Fibroblast of lung (primary cell): ENCODE data around the gene PDAP1. TPM values are rescaled to one million over a fixed set of nuclear protein-coding genes. Genes with fewer than 3 reads are reported as not detected.

Source experiments
- DNase-seq, 2 donors: peaks; one replicate each; pipeline versions ENCODE4 v3.0.0 to v3.0.0-alpha.2; 2010; ENCODE audit warnings: low read depth in 2 of 2
- H2AFZ ChIP-seq: 2 replicates; pipeline ENCODE4 v1.5.1; 2012; ENCODE audit warnings: low read length, control low read depth, inconsistent platforms
- H3K27ac ChIP-seq: 2 replicates; pipeline ENCODE4 v1.5.1; 2011; ENCODE audit warnings: low read length, control low read depth; ENCODE audit not compliant: insufficient read depth
- H3K27me3 ChIP-seq: 2 replicates; pipeline ENCODE4 v1.5.1; 2011; ENCODE audit warnings: mild to moderate bottlenecking, low read length; ENCODE audit not compliant: control insufficient read depth, insufficient read depth
- H3K36me3 ChIP-seq: 2 replicates; pipeline ENCODE4 v1.5.1; 2011; ENCODE audit warnings: low read length; ENCODE audit not compliant: control insufficient read depth, insufficient read depth
- H3K4me1 ChIP-seq: 2 replicates; pipeline ENCODE4 v1.5.1; 2011; ENCODE audit warnings: low read length; ENCODE audit not compliant: control insufficient read depth, insufficient read depth; ENCODE audit errors: extremely low read depth
- H3K4me2 ChIP-seq: 2 replicates; pipeline ENCODE4 v1.5.1; 2011; ENCODE audit warnings: low read length, control low read depth; ENCODE audit not compliant: insufficient read depth; ENCODE audit errors: extremely low read depth
- H3K4me3 ChIP-seq, 4 experiments: fragments of 200-600 bp in 1 of 4; sonication (generic) in 1 of 4; replicated peaks in 1 of 4; 2 replicates each; pipeline ENCODE4 v1.5.1; 2011 to 2016; ENCODE audit warnings: low read length in 4 of 4, low read depth in 3 of 4, mild to moderate bottlenecking in 3 of 4, control low read depth in 2 of 4, inconsistent platforms in 1 of 4, mixed read lengths in 1 of 4; ENCODE audit not compliant: insufficient read depth in 1 of 4; ENCODE audit errors: control extremely low read depth in 1 of 4
- H3K79me2 ChIP-seq: 2 replicates; pipeline ENCODE4 v1.5.1; 2012; ENCODE audit warnings: mild to moderate bottlenecking, low read length, inconsistent platforms; ENCODE audit not compliant: control insufficient read depth, insufficient read depth
- H3K9ac ChIP-seq: 2 replicates; pipeline ENCODE4 v1.5.1; 2011; ENCODE audit warnings: mild to moderate bottlenecking, low read length, control low read depth; ENCODE audit not compliant: insufficient read depth
- H3K9me3 ChIP-seq: 2 replicates; pipeline ENCODE4 v1.5.1; 2012; ENCODE audit warnings: low read depth, low read length; ENCODE audit not compliant: control insufficient read depth, insufficient read depth
- H4K20me1 ChIP-seq: 2 replicates; pipeline ENCODE4 v1.5.1; 2011; ENCODE audit warnings: low read length; ENCODE audit not compliant: control insufficient read depth, insufficient read depth; ENCODE audit errors: extremely low read depth
- CTCF ChIP-seq, 2 donors: IDR thresholded peaks in 1 of 2; conservative IDR thresholded peaks in 1 of 2; 1 replicate in 1 of 2; 2 replicates in 1 of 2; pipeline ENCODE4 v1.5.1; 2011 to 2012; ENCODE audit warnings: low read length in 2 of 2, control low read depth in 1 of 2, inconsistent platforms in 1 of 2, low read depth in 1 of 2, mild to moderate bottlenecking in 1 of 2
- EZH2 ChIP-seq: IDR thresholded peaks from 2 replicates; pipeline ENCODE4 v1.5.1; 2012; ENCODE audit warnings: low read length, control low read depth, mild to moderate bottlenecking; ENCODE audit errors: missing control alignments
- polyA minus RNA-seq: library from RNA; depleted of rRNA, polyadenylated mRNA; stranded (reverse); fragments of >200 nt; gene quantifications from 2 replicates; pipeline ENCODE4 v1.2.3, GENCODE V29; 2011; ENCODE audit warnings: low replicate concordance
- polyA plus RNA-seq, 2 donors: library from polyadenylated mRNA; depleted of rRNA in 1 of 2; stranded (reverse) in 1 of 2; unstranded in 1 of 2; fragments of >200 nt; gene quantifications; 2 replicates each; pipeline ENCODE4 v1.2.1, GENCODE V29; 2011 to 2012; ENCODE audit warnings: missing spikeins in 1 of 2
- total RNA-seq: library from RNA; depleted of rRNA; stranded (reverse); fragments of >200 nt; gene quantifications from 2 replicates; pipeline ENCODE4 v1.2.1, GENCODE V29; 2014

Gene PDAP1
- total RNA-seq (29.6 and 34.7 TPM in 2 replicates), polyA plus RNA-seq (105 and 136 TPM in 2 replicates), polyA minus RNA-seq (57.0 and 61.1 TPM in 2 replicates)
- polyA plus RNA-seq (2012) = 205 and 288 TPM in 2 replicates

- Histone ChIP-seq H3K27me3 (no peaks in the 10 kb centered on the region), H4K20me1 (no peaks in the 10 kb centered on the region), H3K4me1 (peaks cover 16% of the 10 kb centered on the region), H3K79me2 (peaks cover 73% of the 10 kb centered on the region), H3K4me2 (peak within 1 kb of the TSS; percentile 100), H3K9me3 (no peaks in the 10 kb centered on the region), H3K4me3 (peak within 1 kb of the TSS; percentile 65 to 99 (median 86)), H2AFZ (peak within 1 kb of the TSS; percentile 93), H3K9ac (peak within 1 kb of the TSS; percentile 99), H3K27ac (peak within 1 kb of the TSS; percentile 99), H3K36me3 (peaks cover 8% of the 10 kb centered on the region)
- peak; percentile 94 to 96 for DNase-seq
- TF ChIP-seq CTCF (conservative IDR thresholded peaks at IDR 0.05 in 1 of 2, IDR thresholded peaks at IDR 0.05 in 1 of 2; ENCODE audit: low read depth in 1 of 2, low read length in 2 of 2) (no peak), EZH2 (no peak)
Measured at GRCh38 chr7:99408379-99409191, at the start of gene PDAP1, which contains the start of gene BUD31. TSS of gene PDAP1 (minus strand) at chr7:99408597. CDS start at chr7:99408548, 49 bp downstream. TSS of gene BUD31 (plus strand) at chr7:99408969. CDS start at chr7:99411093, 2,124 bp downstream.

- no peak for TF ChIP-seq CTCF (conservative IDR thresholded peaks at IDR 0.05 in 1 of 2, IDR thresholded peaks at IDR 0.05 in 1 of 2; ENCODE audit: low read depth in 1 of 2, low read length in 2 of 2)
- no peak for TF ChIP-seq EZH2
- no peak for DNase-seq
- peaks cover 22% of the 10 kb centered on the region for H3K36me3 ChIP-seq
- H3K27ac ChIP-seq = no peak overlapping the region
- peaks cover 46% of the 10 kb centered on the region for H3K79me2 ChIP-seq
- no peak overlapping the region for H3K4me3 ChIP-seq
- H3K4me2 ChIP-seq = no peak overlapping the region
- H3K4me1 ChIP-seq = no peaks in the 10 kb centered on the region
- no peaks in the 10 kb centered on the region for H3K27me3 ChIP-seq
- no peaks in the 10 kb centered on the region for H4K20me1 ChIP-seq
- no peak overlapping the region for H2AFZ ChIP-seq
- no peaks in the 10 kb centered on the region for H3K9me3 ChIP-seq
- no peak overlapping the region for H3K9ac ChIP-seq
Measured at GRCh38 chr7:99457650-99458493, 49.5 kb upstream of the PDAP1 start.
